ENCODE measurements around the gene BTBD9.

BTBD9 gene

DNA sequence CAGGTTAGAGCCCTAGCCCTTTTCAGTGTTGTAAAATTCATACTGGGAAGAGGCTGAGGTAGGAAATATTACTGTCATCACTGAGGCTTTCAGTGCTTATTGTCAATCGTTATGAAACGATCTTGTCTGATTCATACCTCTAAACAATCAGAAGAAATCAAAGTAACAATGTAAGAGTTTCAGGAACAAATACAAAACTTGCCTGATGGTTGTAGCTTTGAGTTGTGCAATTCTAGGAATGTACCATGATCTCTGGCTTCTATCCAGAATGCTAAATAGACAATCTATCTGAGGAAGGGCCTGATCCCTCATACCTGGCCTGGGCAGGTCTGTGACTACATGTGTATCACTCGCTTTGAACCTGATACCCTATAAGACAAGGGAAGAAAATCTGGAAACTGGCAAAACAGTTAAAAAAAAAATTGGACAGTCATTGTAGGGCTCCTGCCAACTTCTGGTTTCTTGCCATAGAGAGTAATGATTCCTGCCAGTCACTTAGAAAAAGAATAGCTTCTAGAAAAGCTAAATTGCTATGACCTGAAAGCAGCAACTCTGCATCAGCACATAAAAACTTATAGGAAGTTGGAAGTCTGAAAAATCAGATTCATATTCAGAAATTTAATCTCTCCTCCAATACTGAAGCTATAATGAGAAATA is 234.7 kb downstream of the BTBD9 start:
- ATAC-seq = no peak
- Mint-ChIP-seq H3K9me3 (no peaks in the 10 kb centered on the region), H3K27me3 (no peaks in the 10 kb centered on the region), H3K4me1 (peaks cover 10% of the 10 kb centered on the region), H3K27ac (no peak overlapping the region), H3K4me3 (no peak overlapping the region)
- no peak for DNase-seq

DNA sequence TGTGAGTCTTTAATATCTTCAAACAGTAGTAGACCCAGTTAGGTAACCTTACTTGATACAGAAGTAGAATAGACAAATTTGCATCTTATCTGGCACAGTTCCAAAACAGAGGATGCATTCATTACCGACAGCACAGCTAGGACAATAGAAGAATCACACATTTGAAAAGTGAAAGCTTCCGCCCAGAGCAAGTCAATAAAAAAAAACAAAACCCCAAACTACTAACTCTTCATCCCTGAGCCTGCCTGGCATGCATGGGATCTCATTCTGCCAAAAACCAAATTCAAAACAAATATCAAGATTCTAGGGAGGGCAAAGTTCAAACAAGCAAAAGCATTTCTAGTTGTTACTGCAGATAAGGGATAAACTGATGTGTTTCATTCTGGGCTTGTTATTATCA is 235.4 kb downstream of the BTBD9 start:
- DNase-seq (no peak), ATAC-seq (no peak)
- Mint-ChIP-seq H3K4me3 (no peak overlapping the region), H3K9me3 (no peaks in the 10 kb centered on the region), H3K27ac (no peak overlapping the region), H3K27me3 (no peaks in the 10 kb centered on the region), H3K4me1 (peaks cover 10% of the 10 kb centered on the region)

DNA sequence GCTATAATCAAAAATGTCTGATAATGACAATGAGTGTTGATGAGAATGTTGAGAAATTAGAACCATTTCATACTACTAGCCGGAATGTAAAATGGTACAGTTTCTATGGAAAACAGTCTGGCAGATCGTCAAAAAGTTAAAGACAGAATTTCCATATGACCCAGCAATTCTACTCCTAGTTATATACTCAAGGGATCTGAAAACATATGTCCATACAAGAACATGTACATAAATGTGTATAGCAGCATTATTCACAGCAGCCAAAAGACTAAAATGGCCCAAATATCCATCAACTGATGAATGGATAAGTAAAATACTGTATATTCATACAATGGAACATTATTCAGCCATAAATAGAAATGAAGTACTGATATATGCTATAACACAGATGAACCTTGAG is 236.2 kb downstream of the BTBD9 start:
- Mint-ChIP-seq H3K4me3 (no peak overlapping the region), H3K27me3 (no peaks in the 10 kb centered on the region), H3K4me1 (peaks cover 10% of the 10 kb centered on the region), H3K9me3 (no peaks in the 10 kb centered on the region), H3K27ac (no peak overlapping the region)
- no peak for DNase-seq
- no peak for ATAC-seq

DNA sequence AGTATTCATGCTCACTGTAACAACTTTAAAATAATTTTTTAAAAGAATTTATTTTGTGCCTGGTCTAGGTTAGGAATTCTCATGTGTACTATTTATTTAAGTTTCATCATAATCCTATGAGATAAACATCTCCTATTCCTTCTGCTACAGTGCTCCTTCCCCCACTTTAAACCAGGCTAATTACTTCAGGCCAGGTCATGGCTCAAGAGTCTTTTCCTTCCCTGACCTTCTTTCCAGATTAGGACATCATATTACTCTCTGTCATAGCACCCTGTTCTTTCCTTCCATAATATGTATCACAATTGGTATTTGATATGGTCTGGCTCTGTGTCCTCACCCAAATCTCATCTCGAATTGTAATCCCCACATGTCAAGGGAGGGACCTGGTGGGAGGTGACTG is 239.0 kb downstream of the BTBD9 start:
- no peak overlapping the region for H3K4me3 Mint-ChIP-seq
- DNase-seq = no peak
- H3K4me1 Mint-ChIP-seq = peaks cover 10% of the 10 kb centered on the region
- ATAC-seq = no peak
- H3K9me3 Mint-ChIP-seq = no peaks in the 10 kb centered on the region
- no peaks in the 10 kb centered on the region for H3K27me3 Mint-ChIP-seq
- no peak overlapping the region for H3K27ac Mint-ChIP-seq

DNA sequence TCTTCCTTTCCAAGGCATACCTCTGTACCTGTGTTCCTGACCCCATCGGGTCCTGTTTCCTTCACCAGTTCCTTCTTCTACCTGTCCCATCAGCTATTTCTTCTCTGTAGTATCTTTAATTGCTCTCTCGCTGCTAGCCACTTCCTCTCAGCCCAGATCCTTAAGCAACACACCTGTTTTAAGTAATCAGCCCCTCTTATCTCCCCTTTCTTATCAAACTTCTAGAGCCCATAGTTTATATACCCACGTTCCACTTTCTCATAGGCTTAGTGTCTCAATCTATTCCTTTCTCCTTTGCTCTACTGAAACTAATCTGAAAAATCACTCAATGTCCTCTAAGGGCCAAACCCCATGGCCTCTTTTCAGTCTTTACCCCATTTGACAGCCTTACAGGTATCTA is 239.6 kb downstream of the BTBD9 start:
- Mint-ChIP-seq H3K4me1 (peaks cover 10% of the 10 kb centered on the region), H3K9me3 (no peaks in the 10 kb centered on the region), H3K27me3 (no peaks in the 10 kb centered on the region), H3K4me3 (no peak overlapping the region), H3K27ac (no peak overlapping the region)
- no peak for DNase-seq
- ATAC-seq = no peak

DNA sequence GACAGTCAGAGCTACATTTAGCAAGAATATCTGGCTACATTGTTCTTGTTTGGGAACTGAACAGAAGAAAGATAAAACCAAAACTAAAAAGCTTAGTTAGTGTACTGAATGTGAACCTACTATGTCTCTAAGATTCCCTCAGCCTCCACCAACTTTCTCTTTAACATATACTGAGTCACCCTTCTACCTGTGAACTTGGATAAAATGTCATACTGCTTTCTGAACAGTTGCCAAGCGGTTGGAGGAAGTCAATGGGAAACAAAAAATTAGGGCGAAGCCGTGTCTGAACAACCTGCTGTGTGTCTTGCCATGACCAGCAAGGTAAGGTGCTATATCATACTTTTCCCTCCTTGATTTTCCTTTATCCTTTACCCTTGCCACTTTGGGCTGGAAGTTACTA is 243.5 kb downstream of the BTBD9 start:
- DNase-seq (no peak), ATAC-seq (no peak)
- Mint-ChIP-seq H3K4me1 (peaks cover 6% of the 10 kb centered on the region), H3K9me3 (peaks cover 0 to 7% of the 10 kb centered on the region in 2 donors), H3K27ac (no peak overlapping the region), H3K27me3 (no peaks in the 10 kb centered on the region), H3K4me3 (no peak overlapping the region)

DNA sequence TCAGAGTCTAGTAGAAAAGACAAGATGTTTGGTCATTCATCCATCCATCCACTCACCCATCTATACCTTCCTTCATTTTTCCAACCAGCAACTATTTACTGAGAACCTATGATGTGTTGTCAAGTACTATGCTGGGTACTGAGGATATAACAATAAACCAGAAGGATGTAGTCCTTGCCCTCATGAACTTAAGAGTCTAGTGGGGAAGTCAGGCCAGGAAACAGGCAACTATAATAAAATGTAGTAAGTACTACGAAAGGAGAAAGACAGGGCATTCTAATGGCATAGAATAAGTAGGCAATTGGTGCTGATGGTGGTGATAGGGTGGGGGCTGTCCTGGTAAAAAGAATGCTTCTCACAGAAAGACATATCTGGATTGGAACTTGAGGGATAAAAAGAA is 245.7 kb downstream of the BTBD9 start:
- ATAC-seq (no peak), DNase-seq (no peak)
- no peak overlapping the region for H3K4me3 Mint-ChIP-seq
- peaks cover 6% of the 10 kb centered on the region for H3K4me1 Mint-ChIP-seq
- no peaks in the 10 kb centered on the region for H3K27me3 Mint-ChIP-seq
- H3K9me3 Mint-ChIP-seq = peaks cover 0 to 7% of the 10 kb centered on the region in 2 donors
- H3K27ac Mint-ChIP-seq = peak overlapping the region in 1 of 2 donors; percentile 13

DNA sequence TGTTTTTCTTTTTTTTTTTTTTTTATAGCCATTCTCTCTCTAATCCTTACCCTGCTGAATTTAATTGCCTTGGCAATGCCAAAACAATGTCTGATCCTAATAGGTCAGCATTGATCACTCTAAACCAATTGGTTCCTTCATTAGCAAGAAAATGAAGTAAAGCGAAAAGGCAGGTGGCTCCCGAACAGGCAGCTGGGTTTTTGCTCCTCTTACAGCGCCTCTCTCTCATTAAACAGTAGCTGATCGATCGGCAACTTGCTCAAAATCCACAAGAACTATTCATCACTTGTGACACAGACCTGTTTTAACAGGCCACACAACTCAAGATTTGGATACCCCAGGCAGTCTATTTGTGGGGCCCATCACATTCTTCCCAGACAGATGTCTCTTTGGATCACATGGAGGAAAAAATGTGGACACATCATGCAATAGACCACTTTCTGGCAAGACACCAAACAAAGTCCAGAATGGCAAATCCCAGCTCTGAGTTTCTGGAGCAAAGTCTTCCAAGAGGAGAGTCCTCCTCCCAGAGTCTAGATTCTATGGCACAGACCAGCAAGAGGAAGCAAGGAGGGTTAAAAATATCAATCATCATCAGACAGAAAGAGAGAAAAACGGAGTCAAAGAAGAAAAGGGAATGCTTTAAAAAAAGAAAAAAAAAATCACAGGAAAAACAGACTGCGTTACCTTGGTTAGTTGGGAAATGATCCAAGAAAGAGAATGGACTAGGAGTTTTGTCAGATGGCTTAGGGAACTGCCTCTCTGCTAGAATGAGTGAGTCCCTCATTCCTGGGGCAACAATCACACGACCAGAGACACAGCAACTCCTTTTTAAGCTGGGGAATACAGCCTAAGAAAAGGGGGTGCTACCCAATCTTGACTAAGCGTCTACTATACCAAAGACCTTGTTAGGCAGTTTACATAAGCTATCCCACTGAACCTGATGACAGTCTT is 247.8 kb downstream of the BTBD9 start:
- ATAC-seq (no peak), DNase-seq (no peak)
- peaks cover 0 to 7% of the 10 kb centered on the region in 2 donors for H3K9me3 Mint-ChIP-seq
- H3K4me3 Mint-ChIP-seq = no peak overlapping the region
- peaks cover 6% of the 10 kb centered on the region for H3K4me1 Mint-ChIP-seq
- no peaks in the 10 kb centered on the region for H3K27me3 Mint-ChIP-seq
- H3K27ac Mint-ChIP-seq = peak overlapping the region in 1 of 2 donors; percentile 49

DNA sequence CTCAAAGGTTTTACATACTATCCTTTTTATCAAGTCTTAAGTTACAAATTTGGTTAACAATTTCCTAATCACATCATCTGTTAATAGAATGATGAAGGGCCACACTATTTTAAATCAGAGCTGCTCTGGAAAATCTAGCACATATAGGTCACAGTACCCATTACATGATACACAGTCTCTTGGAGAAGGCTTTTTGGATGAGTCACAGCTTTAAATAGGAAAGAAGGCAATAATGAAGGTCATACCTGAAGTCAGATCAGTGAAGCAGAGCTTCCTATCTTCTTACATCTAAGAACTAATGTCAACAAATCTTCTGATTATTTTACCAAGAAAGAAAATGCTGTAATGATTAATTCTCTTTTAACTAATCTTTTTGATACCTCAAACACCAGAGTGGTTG is 248.5 kb downstream of the BTBD9 start:
- Mint-ChIP-seq H3K4me3 (no peak overlapping the region), H3K9me3 (peaks cover 0 to 7% of the 10 kb centered on the region in 2 donors), H3K27me3 (no peaks in the 10 kb centered on the region), H3K27ac (no peak overlapping the region), H3K4me1 (peaks cover 6% of the 10 kb centered on the region)
- DNase-seq (no peak), ATAC-seq (no peak)

DNA sequence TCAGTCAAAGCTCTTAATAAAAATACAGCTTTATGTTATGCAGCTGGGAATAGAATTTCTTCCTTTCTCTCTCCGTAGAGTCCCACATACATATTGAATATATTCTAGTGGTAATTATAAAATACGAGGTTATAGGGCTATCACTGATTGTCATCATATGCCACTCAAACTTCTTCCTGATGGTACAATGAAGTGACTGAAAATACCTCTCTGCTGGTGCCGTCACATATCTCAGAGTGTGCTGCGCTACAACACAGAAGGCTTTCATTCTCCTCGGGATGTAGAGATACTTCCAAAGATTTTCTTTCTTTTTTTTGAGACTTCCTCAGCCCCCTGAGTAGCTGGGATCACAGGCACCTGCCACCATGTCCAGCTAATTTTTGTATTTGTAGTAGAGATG is 249.9 kb downstream of the BTBD9 start:
- ATAC-seq (no peak), DNase-seq (no peak)
- peaks cover 0 to 7% of the 10 kb centered on the region in 2 donors for H3K9me3 Mint-ChIP-seq
- H3K4me3 Mint-ChIP-seq = no peak overlapping the region
- H3K4me1 Mint-ChIP-seq = peaks cover 6% of the 10 kb centered on the region
- no peak overlapping the region for H3K27ac Mint-ChIP-seq
- no peaks in the 10 kb centered on the region for H3K27me3 Mint-ChIP-seq

DNA sequence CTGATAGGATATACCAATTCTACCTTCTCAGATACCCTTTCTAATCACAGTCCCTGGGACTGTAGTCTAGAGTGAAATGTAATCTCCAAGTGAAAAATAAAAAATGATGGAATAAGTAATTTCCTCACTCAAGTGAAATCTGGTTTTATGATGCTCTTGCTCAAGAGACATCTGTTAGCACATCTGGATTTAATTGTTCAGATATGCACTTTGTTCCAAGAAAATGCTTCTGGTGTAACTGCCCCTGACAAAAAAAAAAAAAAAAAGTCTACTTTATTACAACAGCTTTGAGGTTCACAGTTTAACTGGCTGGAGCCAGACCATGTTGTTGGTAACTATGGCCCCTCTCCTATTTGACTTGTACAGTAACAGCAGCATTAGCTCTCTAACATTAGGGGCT is 251.8 kb downstream of the BTBD9 start:
- ATAC-seq = no peak
- H3K27me3 Mint-ChIP-seq = no peaks in the 10 kb centered on the region
- no peak for DNase-seq
- no peak overlapping the region for H3K27ac Mint-ChIP-seq
- H3K4me3 Mint-ChIP-seq = no peak overlapping the region
- peaks cover 6% of the 10 kb centered on the region for H3K4me1 Mint-ChIP-seq
- no peaks in the 10 kb centered on the region for H3K9me3 Mint-ChIP-seq

DNA sequence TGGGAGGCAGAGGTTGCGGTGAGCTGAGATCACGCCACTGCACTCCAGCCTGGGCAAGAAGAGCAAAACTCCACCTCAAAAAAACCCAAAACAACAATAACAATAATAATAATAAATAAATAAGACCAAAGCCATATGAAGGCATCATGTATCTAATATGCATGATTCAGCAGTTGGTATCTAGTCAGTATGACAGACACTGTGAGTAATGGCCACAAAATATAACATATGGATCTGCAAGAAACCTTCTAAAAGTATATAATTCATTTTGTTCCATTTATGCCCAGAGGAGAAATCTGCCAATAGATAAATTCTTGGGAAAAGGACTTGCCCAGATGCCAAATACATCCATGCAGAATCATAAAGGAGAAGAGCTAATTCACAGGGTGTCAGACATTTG is 252.3 kb downstream of the BTBD9 start:
- peaks cover 6% of the 10 kb centered on the region for H3K4me1 Mint-ChIP-seq
- H3K27ac Mint-ChIP-seq = no peak overlapping the region
- DNase-seq (no peak), ATAC-seq (no peak)
- H3K9me3 Mint-ChIP-seq = no peaks in the 10 kb centered on the region
- H3K27me3 Mint-ChIP-seq = no peaks in the 10 kb centered on the region
- no peak overlapping the region for H3K4me3 Mint-ChIP-seq

DNA sequence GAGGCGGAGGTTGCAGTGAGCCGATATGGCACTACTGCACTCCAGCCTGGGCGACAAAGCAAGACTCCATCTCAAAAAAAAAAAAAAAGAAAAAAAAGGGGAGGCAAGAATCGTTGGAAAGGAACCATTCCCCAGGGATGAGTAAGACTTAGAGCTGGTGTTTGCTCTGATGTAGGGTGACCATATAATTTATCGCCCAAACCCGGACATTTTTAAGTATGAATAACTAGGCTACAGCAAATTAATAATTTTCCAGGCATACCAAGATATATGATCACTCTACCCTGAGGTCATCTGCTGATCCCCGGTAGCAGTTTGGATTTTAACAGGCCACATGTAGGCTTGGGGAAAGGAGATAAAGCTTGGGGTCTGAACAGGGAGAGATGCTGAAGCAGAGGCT is 260.9 kb downstream of the BTBD9 start:
- no peak for ATAC-seq
- H3K4me3 Mint-ChIP-seq = no peak overlapping the region
- DNase-seq = no peak
- H3K9me3 Mint-ChIP-seq = no peaks in the 10 kb centered on the region
- no peaks in the 10 kb centered on the region for H3K27me3 Mint-ChIP-seq
- no peak overlapping the region for H3K27ac Mint-ChIP-seq
- H3K4me1 Mint-ChIP-seq = no peaks in the 10 kb centered on the region

DNA sequence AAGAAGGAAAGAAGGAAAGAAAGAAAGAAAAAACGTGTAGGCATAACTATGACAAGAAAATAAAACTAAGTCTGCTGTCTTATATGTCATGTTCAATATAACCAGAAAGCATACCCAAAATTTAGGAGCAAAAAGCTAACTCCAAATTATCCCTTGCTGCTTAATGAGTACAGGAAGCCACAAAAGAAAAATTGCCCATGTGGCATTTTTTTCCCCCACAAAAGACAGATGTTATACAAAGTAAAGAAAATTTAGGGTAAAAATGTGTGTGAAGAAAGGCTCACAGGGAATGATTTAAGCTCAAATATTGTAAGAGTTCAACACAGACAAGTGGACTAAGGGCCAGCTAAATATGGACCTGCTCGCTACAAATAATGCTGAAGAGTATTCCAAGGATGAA is 263.8 kb downstream of the BTBD9 start:
- H3K4me1 Mint-ChIP-seq = no peaks in the 10 kb centered on the region
- ATAC-seq (no peak), DNase-seq (no peak)
- no peak overlapping the region for H3K27ac Mint-ChIP-seq
- no peaks in the 10 kb centered on the region for H3K9me3 Mint-ChIP-seq
- no peak overlapping the region for H3K4me3 Mint-ChIP-seq
- H3K27me3 Mint-ChIP-seq = no peaks in the 10 kb centered on the region

DNA sequence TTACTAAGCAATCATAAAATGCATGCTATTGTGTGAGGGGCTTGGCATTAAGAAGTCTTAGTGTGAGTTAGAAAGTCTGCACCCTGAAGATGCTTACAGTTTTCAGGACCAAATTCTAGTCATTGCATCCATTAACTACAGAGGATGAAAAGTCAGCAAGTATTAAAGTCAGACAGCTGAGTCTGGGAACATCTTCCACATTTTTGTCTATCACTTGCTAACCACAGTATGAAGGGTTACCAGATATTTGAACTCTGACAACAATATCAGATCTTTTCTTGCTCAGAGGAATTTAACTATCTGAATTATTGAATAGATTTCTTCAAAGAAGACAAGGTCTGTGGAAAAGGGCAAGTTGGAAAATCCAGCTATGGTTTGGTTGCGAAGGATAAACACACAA is 264.4 kb downstream of the BTBD9 start:
- H3K27ac Mint-ChIP-seq = no peak overlapping the region
- ATAC-seq = no peak
- H3K4me1 Mint-ChIP-seq = no peaks in the 10 kb centered on the region
- no peak overlapping the region for H3K4me3 Mint-ChIP-seq
- H3K27me3 Mint-ChIP-seq = no peaks in the 10 kb centered on the region
- no peak for DNase-seq
- H3K9me3 Mint-ChIP-seq = no peaks in the 10 kb centered on the region

DNA sequence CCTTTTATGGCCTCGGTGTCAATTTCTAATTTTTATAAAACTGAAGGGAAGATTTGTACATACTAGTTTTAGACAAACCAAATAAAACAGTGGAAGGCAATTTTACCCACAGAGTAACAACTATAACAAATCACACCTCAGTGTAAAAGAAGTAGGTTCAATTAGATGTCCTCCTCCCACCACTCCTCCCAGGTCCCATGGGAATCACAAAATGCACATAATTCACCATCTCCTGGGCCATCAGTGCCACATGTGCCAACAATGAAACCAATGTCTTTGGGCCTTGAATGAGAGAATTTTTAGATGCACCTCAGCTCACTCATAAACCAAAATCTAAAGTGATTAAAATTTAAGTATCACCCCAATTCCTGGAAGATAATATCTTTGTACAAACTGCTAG is 267.8 kb downstream of the BTBD9 start:
- no peak overlapping the region for H3K27ac Mint-ChIP-seq
- ATAC-seq (no peak), DNase-seq (no peak)
- H3K9me3 Mint-ChIP-seq = no peaks in the 10 kb centered on the region
- no peaks in the 10 kb centered on the region for H3K27me3 Mint-ChIP-seq
- H3K4me3 Mint-ChIP-seq = no peak overlapping the region
- peaks cover 5% of the 10 kb centered on the region for H3K4me1 Mint-ChIP-seq
